ENCODE data around the gene MT1E. TPM values are rescaled to one million over a fixed set of nuclear protein-coding genes. Genes with fewer than 3 reads are reported as not detected.

The MT1E gene
- total RNA-seq, 2 donors from 2014 or later: 5.5 TPM; not detected in 1

DNA sequence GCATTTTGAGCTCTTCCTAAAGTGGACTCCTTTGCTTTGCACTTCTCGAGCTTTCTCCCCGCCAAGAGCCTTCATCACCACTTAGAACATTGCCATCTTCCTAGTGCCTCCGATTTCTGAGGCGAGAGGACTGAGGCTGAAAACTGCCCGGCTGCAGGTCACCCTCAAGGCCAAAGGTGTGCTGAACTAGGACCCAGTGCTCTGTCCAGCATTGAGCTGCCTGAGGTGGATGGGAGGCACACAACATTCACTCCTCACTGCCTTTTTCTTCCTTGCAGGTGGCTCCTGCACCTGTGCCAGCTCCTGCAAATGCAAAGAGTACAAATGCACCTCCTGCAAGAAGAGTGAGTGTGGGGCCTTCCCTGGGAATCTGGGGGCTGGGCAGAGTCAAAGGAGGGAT, 18.3 kb downstream of the MT1E start:
- Histone ChIP-seq H3K36me3 (ENCODE audit: control insufficient read depth, insufficient read depth, low read length) (no peaks in the 10 kb centered on the region), H3K27me3 (ENCODE audit: control insufficient read depth, insufficient read depth, low read length, poor library complexity, severe bottlenecking) (peaks cover 100% of the 10 kb centered on the region), H3K4me1 (ENCODE audit: control insufficient read depth, insufficient read depth, low read length) (no peaks in the 10 kb centered on the region), H3K4me3 (ENCODE audit: low read length) (peak overlapping the region; percentile 31), H3K27ac (ENCODE audit: low read depth, low read length) (no peak overlapping the region), H3K9me3 (ENCODE audit: control insufficient read depth, low read length) (no peaks in the 10 kb centered on the region), H3K9ac (ENCODE audit: extremely low read depth, low read length, poor library complexity, severe bottlenecking) (no peak overlapping the region)
- Mint-ChIP-seq H3K4me3 (peak overlapping the region; percentile 46), H3K27me3 (ENCODE audit: insufficient read depth) (peaks cover 100% of the 10 kb centered on the region), H3K36me3 (ENCODE audit: low read depth) (no peaks in the 10 kb centered on the region), H3K4me1 (peaks cover 10% of the 10 kb centered on the region), H3K9me3 (no peaks in the 10 kb centered on the region), H3K27ac (no peak overlapping the region)
- no peak for TF ChIP-seq CTCF (conservative IDR thresholded peaks at IDR 0.05)
- WGBS, 2 experiments (ENCODE audit: insufficient coverage in 1 of 2, insufficient read length in 1 of 2): 56 to 100% methylated on average over 1 to 5 of the region's 5 CpGs
- DNase-seq: no peak

- H3K4me3 Mint-ChIP-seq: no peak overlapping the region
- no peaks in the 10 kb centered on the region for H3K9me3 Mint-ChIP-seq
- H3K4me3 ChIP-seq (ENCODE audit: low read length): no peak overlapping the region
- H3K27ac ChIP-seq (ENCODE audit: low read depth, low read length): no peak overlapping the region
- H3K9ac ChIP-seq (ENCODE audit: extremely low read depth, low read length, poor library complexity, severe bottlenecking): no peak overlapping the region
- no peak for TF ChIP-seq CTCF (conservative IDR thresholded peaks at IDR 0.05)
- no peaks in the 10 kb centered on the region for H3K4me1 ChIP-seq (ENCODE audit: control insufficient read depth, insufficient read depth, low read length)
- 81% methylated on average over 1 of the region's 1 CpG; no CpG with 5 or more reads in 1 of the 2 experiments for WGBS, 2 experiments (ENCODE audit: insufficient coverage in 1 of 2, insufficient read length in 1 of 2)
- peaks cover 98% of the 10 kb centered on the region for H3K27me3 Mint-ChIP-seq (ENCODE audit: insufficient read depth)
- no peak overlapping the region for H3K27ac Mint-ChIP-seq
- H3K27me3 ChIP-seq (ENCODE audit: control insufficient read depth, insufficient read depth, low read length, poor library complexity, severe bottlenecking): peaks cover 100% of the 10 kb centered on the region
- H3K9me3 ChIP-seq (ENCODE audit: control insufficient read depth, low read length): no peaks in the 10 kb centered on the region
- peaks cover 10% of the 10 kb centered on the region for H3K4me1 Mint-ChIP-seq
- no peaks in the 10 kb centered on the region for H3K36me3 ChIP-seq (ENCODE audit: control insufficient read depth, insufficient read depth, low read length)
- H3K36me3 Mint-ChIP-seq (ENCODE audit: low read depth): no peaks in the 10 kb centered on the region
- no peak for DNase-seq
These were observed 19.7 kb downstream of the MT1E start for GRCh38 chr16:56645311-56645710.

DNA sequence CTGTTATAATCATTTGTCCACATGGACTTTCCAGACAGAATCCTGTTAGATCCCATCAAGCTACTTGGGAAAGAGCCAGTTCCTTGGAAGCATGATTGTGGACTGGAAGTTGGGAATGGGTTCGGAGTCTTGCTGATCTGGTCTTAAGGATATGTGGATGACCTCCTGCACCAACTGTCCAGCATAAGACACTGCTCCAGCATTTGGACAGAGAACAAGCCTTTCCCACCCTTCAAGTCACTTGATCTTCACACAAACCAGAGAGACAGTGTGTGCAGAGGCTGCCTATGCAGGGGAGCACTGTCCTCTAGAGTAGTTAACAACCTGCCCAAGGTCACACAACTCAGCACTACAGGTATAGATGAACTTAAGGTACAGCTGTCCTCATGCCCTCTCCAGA, 20.3 kb downstream of the MT1E start:
- Histone ChIP-seq H3K36me3 (ENCODE audit: control insufficient read depth, insufficient read depth, low read length) (no peaks in the 10 kb centered on the region), H3K9me3 (ENCODE audit: control insufficient read depth, low read length) (no peaks in the 10 kb centered on the region), H3K27ac (ENCODE audit: low read depth, low read length) (no peak overlapping the region), H3K27me3 (ENCODE audit: control insufficient read depth, insufficient read depth, low read length, poor library complexity, severe bottlenecking) (peaks cover 100% of the 10 kb centered on the region), H3K9ac (ENCODE audit: extremely low read depth, low read length, poor library complexity, severe bottlenecking) (no peak overlapping the region), H3K4me3 (ENCODE audit: low read length) (no peak overlapping the region), H3K4me1 (ENCODE audit: control insufficient read depth, insufficient read depth, low read length) (no peaks in the 10 kb centered on the region)
- 0% methylated on average over 1 of the region's 1 CpG; no CpG with 5 or more reads in 1 of the 2 experiments for WGBS, 2 experiments (ENCODE audit: insufficient coverage in 1 of 2, insufficient read length in 1 of 2)
- peaks cover 98% of the 10 kb centered on the region for H3K27me3 Mint-ChIP-seq (ENCODE audit: insufficient read depth)
- DNase-seq: no peak
- H3K9me3 Mint-ChIP-seq: no peaks in the 10 kb centered on the region
- no peak overlapping the region for H3K4me3 Mint-ChIP-seq
- no peak for TF ChIP-seq CTCF (conservative IDR thresholded peaks at IDR 0.05)
- no peaks in the 10 kb centered on the region for H3K36me3 Mint-ChIP-seq (ENCODE audit: low read depth)
- H3K4me1 Mint-ChIP-seq: peaks cover 10% of the 10 kb centered on the region
- H3K27ac Mint-ChIP-seq: no peak overlapping the region
